Mesenchymal stem cell (in vitro differentiated cells and primary cell): ENCODE data around the gene UBXN7.
A peak's percentile ranks its signal among the peaks of the same experiment; 100 is the strongest.

Source experiments
- DNase-seq: peaks from one replicate; pipeline ENCODE4 v3.0.0-alpha.2; 2013
- H2AFZ ChIP-seq: one replicate; pipeline ENCODE4 v1.6.1; 2013; ENCODE audit warnings: low read depth, mild to moderate bottlenecking, control low read depth, inconsistent platforms, low read length, moderate library complexity
- H2AK5ac ChIP-seq: 2 replicates; pipeline ENCODE4 v1.6.1; 2013; ENCODE audit warnings: low read length, moderate library complexity, mild to moderate bottlenecking, inconsistent platforms; ENCODE audit not compliant: severe bottlenecking
- H2BK120ac ChIP-seq: one replicate; pipeline ENCODE4 v1.6.1; 2013; ENCODE audit warnings: low read depth, mild to moderate bottlenecking, inconsistent platforms, low read length, moderate library complexity
- H2BK12ac ChIP-seq, 2 experiments: one replicate each; pipeline ENCODE4 v1.6.1; 2013; ENCODE audit warnings: inconsistent platforms in 2 of 2, low read length in 2 of 2, mild to moderate bottlenecking in 2 of 2, moderate library complexity in 2 of 2, control low read depth in 1 of 2
- H2BK15ac ChIP-seq: one replicate; pipeline ENCODE4 v1.6.1; 2013; ENCODE audit warnings: mild to moderate bottlenecking, low read depth, inconsistent platforms; ENCODE audit not compliant: poor library complexity, severe bottlenecking
- H2BK5ac ChIP-seq: 2 replicates; pipeline ENCODE4 v1.6.1; 2013; ENCODE audit warnings: low read depth, mild to moderate bottlenecking, low read length, control low read depth, inconsistent platforms; ENCODE audit not compliant: poor library complexity, severe bottlenecking
- H3K14ac ChIP-seq, 2 experiments: one replicate each; pipeline ENCODE4 v1.6.1; 2013; ENCODE audit warnings: inconsistent platforms in 2 of 2, low read length in 2 of 2, control low read depth in 1 of 2, mild to moderate bottlenecking in 1 of 2, moderate library complexity in 1 of 2
- H3K18ac ChIP-seq, 2 experiments: one replicate each; pipeline ENCODE4 v1.6.1; 2013; ENCODE audit warnings: inconsistent platforms in 2 of 2, low read length in 2 of 2, control low read depth in 1 of 2, low read depth in 1 of 2, mild to moderate bottlenecking in 1 of 2
- H3K23ac ChIP-seq, 2 experiments: one replicate each; pipeline ENCODE4 v1.6.1; 2013; ENCODE audit warnings: inconsistent platforms in 2 of 2, low read length in 2 of 2, mild to moderate bottlenecking in 2 of 2, moderate library complexity in 2 of 2, control low read depth in 1 of 2
- H3K27ac ChIP-seq: 2 replicates; pipeline ENCODE4 v1.5.1; 2013; ENCODE audit warnings: mild to moderate bottlenecking, moderate library complexity, low read length, control low read depth, inconsistent platforms; ENCODE audit not compliant: poor library complexity, severe bottlenecking
- H3K27me3 ChIP-seq, 2 experiments: 2 replicates each; pipeline versions ENCODE4 v1.6.1 to v1.7.0; 2013; ENCODE audit warnings: low read length in 2 of 2, mild to moderate bottlenecking in 2 of 2, moderate library complexity in 2 of 2, control low read depth in 1 of 2, inconsistent platforms in 1 of 2; ENCODE audit not compliant: control insufficient read depth in 1 of 2, insufficient read depth in 1 of 2
- H3K36me3 ChIP-seq, 2 experiments: 2 replicates each; pipeline versions ENCODE4 v1.6.1 to v1.7.0; 2013; ENCODE audit warnings: low read length in 2 of 2, control low read depth in 1 of 2, inconsistent platforms in 1 of 2, low read depth in 1 of 2, mild to moderate bottlenecking in 1 of 2; ENCODE audit not compliant: insufficient read depth in 2 of 2, control insufficient read depth in 1 of 2
- H3K4ac ChIP-seq, 2 experiments: one replicate each; pipeline ENCODE4 v1.6.1; 2013; ENCODE audit warnings: inconsistent platforms in 2 of 2, low read length in 2 of 2, mild to moderate bottlenecking in 2 of 2, moderate library complexity in 2 of 2, control low read depth in 1 of 2, low read depth in 1 of 2
- H3K4me1 ChIP-seq: 2 replicates; pipeline ENCODE4 v1.6.1; 2013; ENCODE audit warnings: low read depth, low read length, control low read depth; ENCODE audit not compliant: control insufficient read depth, insufficient read depth
- H3K4me2 ChIP-seq: 2 replicates; pipeline ENCODE4 v1.6.1; 2013; ENCODE audit warnings: low read length, mild to moderate bottlenecking, inconsistent platforms; ENCODE audit not compliant: poor library complexity, severe bottlenecking
- H3K4me3 ChIP-seq, 2 experiments: 2 replicates each; pipeline versions ENCODE4 v1.5.1 to v1.7.0; 2013; ENCODE audit warnings: low read length in 2 of 2, mild to moderate bottlenecking in 2 of 2, control low read depth in 1 of 2, low read depth in 1 of 2; ENCODE audit not compliant: insufficient read depth in 1 of 2
- H3K79me1 ChIP-seq: replicated peaks from 2 replicates; pipeline ENCODE4 v1.6.1; 2013; ENCODE audit warnings: mild to moderate bottlenecking, control low read depth, low read length, inconsistent platforms; ENCODE audit not compliant: poor library complexity, severe bottlenecking
- H3K9ac ChIP-seq: 2 replicates; pipeline ENCODE4 v1.7.0; 2013; ENCODE audit warnings: mild to moderate bottlenecking, low read length, moderate library complexity
- H3K9me3 ChIP-seq: 2 replicates; pipeline ENCODE4 v1.7.0; 2013; ENCODE audit warnings: mild to moderate bottlenecking, low read length; ENCODE audit not compliant: control insufficient read depth
- H4K8ac ChIP-seq: one replicate; pipeline ENCODE4 v1.6.1; 2013; ENCODE audit warnings: inconsistent platforms, mild to moderate bottlenecking, low read length, moderate library complexity
- H4K91ac ChIP-seq: one replicate; pipeline ENCODE4 v1.6.1; 2013; ENCODE audit warnings: mild to moderate bottlenecking, low read length, inconsistent platforms
- WGBS: methylation state at CpG from one replicate; pipeline ENCODE4 v1.1.7; 2013; ENCODE audit warnings: mixed read lengths; 5-methylcytosine and 5-hydroxymethylcytosine counted together

UBXN7 gene

DNA sequence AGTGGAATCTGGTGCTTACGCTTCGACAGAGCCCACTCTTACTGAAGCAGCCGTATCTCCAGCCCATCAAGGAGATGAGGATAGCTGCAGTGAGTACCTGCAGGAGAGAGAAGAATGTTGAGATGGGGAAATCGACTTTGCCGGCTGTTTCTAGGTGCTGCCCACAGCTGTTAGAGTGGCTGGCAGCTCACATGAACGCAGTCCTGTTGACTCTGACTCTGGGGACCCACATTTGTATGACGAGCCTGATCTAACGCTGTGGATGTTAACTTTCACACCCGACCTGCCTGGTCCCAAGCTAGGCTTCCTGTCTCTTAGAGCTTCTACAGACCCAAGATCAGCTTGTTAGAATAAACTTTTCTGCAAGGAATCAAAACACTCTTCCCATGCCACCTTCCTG, 105.3 kb downstream of the UBXN7 start:
- H3K4me2 ChIP-seq = no peak overlapping the region
- DNase-seq = no peak
- H2BK5ac ChIP-seq = no peak overlapping the region
- H4K8ac ChIP-seq = no peak overlapping the region
- H2BK12ac ChIP-seq = no peak overlapping the region
- peaks cover 0 to 3% of the 10 kb centered on the region in 2 experiments for H3K36me3 ChIP-seq
- no peak overlapping the region for H3K27ac ChIP-seq
- H3K4me3 ChIP-seq = no peak overlapping the region
- H3K14ac ChIP-seq = no peak overlapping the region
- H3K23ac ChIP-seq = no peak overlapping the region
- H2AFZ ChIP-seq = no peak overlapping the region
- no peak overlapping the region for H4K91ac ChIP-seq
- peaks cover 3% of the 10 kb centered on the region for H3K4me1 ChIP-seq
- H3K18ac ChIP-seq = no peak overlapping the region
- no peak overlapping the region for H2AK5ac ChIP-seq
- H3K27me3 ChIP-seq = no peaks in the 10 kb centered on the region
- 89% methylated on average over 9 of the region's 9 CpGs for WGBS
- no peak overlapping the region for H2BK120ac ChIP-seq
- no peaks in the 10 kb centered on the region for H3K79me1 ChIP-seq
- H3K4ac ChIP-seq = no peak overlapping the region
- no peaks in the 10 kb centered on the region for H3K9me3 ChIP-seq
- H3K9ac ChIP-seq = no peak overlapping the region
- H2BK15ac ChIP-seq = no peak overlapping the region

- no peak overlapping the region for H3K18ac ChIP-seq
- no peak overlapping the region for H2AFZ ChIP-seq
- no peak overlapping the region for H3K14ac ChIP-seq
- no peak overlapping the region for H4K91ac ChIP-seq
- H3K4me3 ChIP-seq = no peak overlapping the region
- WGBS = 60% methylated on average over 9 of the region's 11 CpGs
- no peak overlapping the region for H2BK12ac ChIP-seq
- H2BK5ac ChIP-seq = no peak overlapping the region
- H3K27me3 ChIP-seq = no peaks in the 10 kb centered on the region
- H2AK5ac ChIP-seq = no peak overlapping the region
- peaks cover 10% of the 10 kb centered on the region for H3K4me1 ChIP-seq
- peaks cover 0 to 3% of the 10 kb centered on the region in 2 experiments for H3K36me3 ChIP-seq
- no peak overlapping the region for H3K23ac ChIP-seq
- no peak overlapping the region for H2BK120ac ChIP-seq
- H4K8ac ChIP-seq = no peak overlapping the region
- H3K9me3 ChIP-seq = no peaks in the 10 kb centered on the region
- H3K4ac ChIP-seq = no peak overlapping the region
- no peak overlapping the region for H3K27ac ChIP-seq
- no peak overlapping the region for H2BK15ac ChIP-seq
- no peak for DNase-seq
- no peak overlapping the region for H3K4me2 ChIP-seq
- H3K9ac ChIP-seq = no peak overlapping the region
- H3K79me1 ChIP-seq = peaks cover 2% of the 10 kb centered on the region
Observed at GRCh38 chr3:196323691-196324090, 108.5 kb downstream of the UBXN7 start.

GRCh38 chr3:196323016-196323415, 109.2 kb downstream of the UBXN7 start:
- WGBS = 97% methylated on average over 3 of the region's 4 CpGs

GRCh38 chr3:196321162-196321561, 111.1 kb downstream of the UBXN7 start:
- no peak overlapping the region for H3K4me3 ChIP-seq
- no peak overlapping the region for H2BK12ac ChIP-seq
- no peak overlapping the region for H3K23ac ChIP-seq
- 86% methylated on average over 10 of the region's 11 CpGs for WGBS
- no peak overlapping the region for H2BK120ac ChIP-seq
- no peak overlapping the region for H4K8ac ChIP-seq
- peak overlapping the region; percentile 23 for H2BK15ac ChIP-seq
- H3K9ac ChIP-seq = no peak overlapping the region
- H3K14ac ChIP-seq = no peak overlapping the region
- no peak for DNase-seq
- H3K18ac ChIP-seq = no peak overlapping the region
- H3K9me3 ChIP-seq = no peaks in the 10 kb centered on the region
- no peak overlapping the region for H2AFZ ChIP-seq
- no peaks in the 10 kb centered on the region for H3K27me3 ChIP-seq
- H3K4ac ChIP-seq = no peak overlapping the region
- peaks cover 6% of the 10 kb centered on the region for H3K4me1 ChIP-seq
- H3K4me2 ChIP-seq = no peak overlapping the region
- no peak overlapping the region for H4K91ac ChIP-seq
- no peak overlapping the region for H2BK5ac ChIP-seq
- no peak overlapping the region for H3K27ac ChIP-seq
- H2AK5ac ChIP-seq = no peak overlapping the region
- H3K36me3 ChIP-seq = peaks cover 0 to 3% of the 10 kb centered on the region in 2 experiments
- peaks cover 2% of the 10 kb centered on the region for H3K79me1 ChIP-seq

More at GRCh38 chr3:196323016-196323415, 109.2 kb downstream of the UBXN7 start:
- no peak overlapping the region for H4K8ac ChIP-seq
- H3K36me3 ChIP-seq = peaks cover 0 to 3% of the 10 kb centered on the region in 2 experiments
- no peak overlapping the region for H3K18ac ChIP-seq
- H3K4me3 ChIP-seq = no peak overlapping the region
- no peak overlapping the region for H3K14ac ChIP-seq
- no peak overlapping the region for H2AFZ ChIP-seq
- H3K4me1 ChIP-seq = peaks cover 10% of the 10 kb centered on the region
- H4K91ac ChIP-seq = no peak overlapping the region
- DNase-seq = no peak
- H3K27ac ChIP-seq = no peak overlapping the region
- no peak overlapping the region for H3K9ac ChIP-seq
- H2BK5ac ChIP-seq = no peak overlapping the region
- peaks cover 2% of the 10 kb centered on the region for H3K79me1 ChIP-seq
- no peak overlapping the region for H3K4me2 ChIP-seq
- H3K4ac ChIP-seq = no peak overlapping the region
- no peak overlapping the region for H3K23ac ChIP-seq
- H2AK5ac ChIP-seq = no peak overlapping the region
- H2BK12ac ChIP-seq = no peak overlapping the region
- no peak overlapping the region for H2BK15ac ChIP-seq
- H3K27me3 ChIP-seq = no peaks in the 10 kb centered on the region
- H2BK120ac ChIP-seq = no peak overlapping the region
- no peaks in the 10 kb centered on the region for H3K9me3 ChIP-seq
